KMS-11 (cell line): ENCODE data around the gene CNPY2.
"Not testable (repeated sequence)": the region's sequence is repeated elsewhere in the genome, so short reads cannot be mapped to it uniquely, and the experiment has no call there.

Source experiments
- H2AFZ ChIP-seq: fragments of 200-600 bp; sonication (generic); 2 replicates; pipeline ENCODE4 v1.6.1; 2016; ENCODE audit warnings: antibody characterized with exemption, mixed run types, low read depth
- H3K27ac ChIP-seq: fragments of 200-600 bp; sonication (generic); 2 replicates; pipeline ENCODE4 v1.6.1; 2016; ENCODE audit warnings: mild to moderate bottlenecking, mixed run types
- H3K27me3 ChIP-seq: fragments of 200-600 bp; sonication (generic); 2 replicates; pipeline ENCODE4 v1.6.1; 2017; ENCODE audit warnings: mild to moderate bottlenecking, low read depth, mixed run types, moderate library complexity; ENCODE audit not compliant: insufficient read depth
- H3K36me3 ChIP-seq: fragments of 200-600 bp; sonication (generic); 2 replicates; pipeline ENCODE4 v1.6.1; 2017; ENCODE audit warnings: mild to moderate bottlenecking, mixed run types; ENCODE audit not compliant: insufficient read depth
- H3K4me1 ChIP-seq: fragments of 200-600 bp; sonication (generic); 2 replicates; pipeline ENCODE4 v1.6.1; 2016; ENCODE audit warnings: mild to moderate bottlenecking, low read depth, mixed run types; ENCODE audit not compliant: poor library complexity, severe bottlenecking
- H3K4me2 ChIP-seq: fragments of 200-600 bp; sonication (generic); 2 replicates; pipeline ENCODE4 v1.7.0; 2016; ENCODE audit warnings: mild to moderate bottlenecking, mixed run types
- H3K4me3 ChIP-seq: fragments of 200-600 bp; sonication (generic); IDR thresholded peaks from 2 replicates; pipeline ENCODE4 v1.6.1; 2017; ENCODE audit warnings: low read depth, low read length, mixed read lengths; ENCODE audit not compliant: insufficient read depth
- H3K79me2 ChIP-seq: fragments of 200-600 bp; sonication (generic); 2 replicates; pipeline ENCODE4 v1.6.1; 2016; ENCODE audit warnings: low read depth, mixed run types; ENCODE audit not compliant: insufficient read depth
- H3K9ac ChIP-seq: fragments of 200-600 bp; sonication (generic); 2 replicates; pipeline ENCODE4 v1.6.1; 2016; ENCODE audit warnings: mild to moderate bottlenecking, mixed run types
- H4K20me1 ChIP-seq: fragments of 200-600 bp; sonication (generic); 2 replicates; pipeline ENCODE4 v1.6.1; 2016; ENCODE audit warnings: mild to moderate bottlenecking, mixed run types; ENCODE audit not compliant: insufficient read depth
- TF ChIP-seq, protein P1 (sequence below): fragments of 200-600 bp; sonication (generic); conservative IDR thresholded peaks from 2 replicates; pipeline ENCODE4 v1.6.1; 2017; ENCODE audit warnings: low read depth, mild to moderate bottlenecking, antibody characterized with exemption, low read length, moderate library complexity, mixed read lengths

Gene CNPY2

DNA sequence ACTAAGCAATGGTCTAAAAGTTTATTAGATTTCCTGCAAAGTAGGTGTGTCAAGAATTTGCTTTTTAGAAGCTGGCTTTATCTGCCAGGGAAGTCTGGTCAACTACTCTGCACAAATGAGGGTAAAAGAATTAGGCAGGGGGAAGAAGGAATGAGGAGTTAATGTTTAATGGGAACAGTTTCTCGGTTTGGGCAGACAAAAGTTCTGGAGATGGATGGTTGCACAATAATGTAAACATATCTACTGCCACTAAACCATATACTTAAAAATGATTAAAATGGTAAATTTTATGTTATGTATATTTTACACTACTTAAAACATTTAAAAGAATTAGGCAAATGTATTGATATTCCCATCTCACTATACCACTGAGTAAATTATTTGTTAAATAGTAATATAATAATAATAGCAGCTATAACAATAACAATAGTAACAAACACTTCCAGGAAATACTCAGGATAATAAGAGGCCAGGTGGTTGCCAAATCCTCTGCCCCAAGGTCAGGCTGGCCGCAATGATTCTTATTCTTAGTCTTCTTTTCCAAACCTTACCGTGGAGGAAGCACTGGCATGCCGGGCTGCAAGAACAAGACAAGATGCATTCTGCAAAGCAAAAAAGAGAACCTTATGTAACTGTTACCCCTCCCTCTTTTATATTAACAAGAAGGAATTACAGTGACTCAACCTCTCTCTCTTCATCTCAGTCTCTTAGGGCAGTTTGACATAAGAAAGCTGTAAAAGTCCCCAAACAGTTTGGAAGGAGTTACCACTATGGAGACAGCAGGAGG, 29.6 kb downstream of the CNPY2 start:
- Histone ChIP-seq H3K27me3 (no peaks in the 10 kb centered on the region), H3K4me3 (no peak overlapping the region), H3K4me2 (no peak overlapping the region), H3K4me1 (peaks cover 22% of the 10 kb centered on the region), H4K20me1 (0 out of 2 replicates have a peak, but pooled peaks cover 6% of the 10 kb centered on the region), H3K36me3 (peaks cover 44% of the 10 kb centered on the region; the same call in 1 of the 2 replicates), H3K27ac (no peak overlapping the region; the same call in 1 of the 2 replicates), H3K79me2 (peaks cover 47% of the 10 kb centered on the region), H3K9ac (no peak overlapping the region), H2AFZ (no peak overlapping the region)
- TF ChIP-seq, protein P1, sequence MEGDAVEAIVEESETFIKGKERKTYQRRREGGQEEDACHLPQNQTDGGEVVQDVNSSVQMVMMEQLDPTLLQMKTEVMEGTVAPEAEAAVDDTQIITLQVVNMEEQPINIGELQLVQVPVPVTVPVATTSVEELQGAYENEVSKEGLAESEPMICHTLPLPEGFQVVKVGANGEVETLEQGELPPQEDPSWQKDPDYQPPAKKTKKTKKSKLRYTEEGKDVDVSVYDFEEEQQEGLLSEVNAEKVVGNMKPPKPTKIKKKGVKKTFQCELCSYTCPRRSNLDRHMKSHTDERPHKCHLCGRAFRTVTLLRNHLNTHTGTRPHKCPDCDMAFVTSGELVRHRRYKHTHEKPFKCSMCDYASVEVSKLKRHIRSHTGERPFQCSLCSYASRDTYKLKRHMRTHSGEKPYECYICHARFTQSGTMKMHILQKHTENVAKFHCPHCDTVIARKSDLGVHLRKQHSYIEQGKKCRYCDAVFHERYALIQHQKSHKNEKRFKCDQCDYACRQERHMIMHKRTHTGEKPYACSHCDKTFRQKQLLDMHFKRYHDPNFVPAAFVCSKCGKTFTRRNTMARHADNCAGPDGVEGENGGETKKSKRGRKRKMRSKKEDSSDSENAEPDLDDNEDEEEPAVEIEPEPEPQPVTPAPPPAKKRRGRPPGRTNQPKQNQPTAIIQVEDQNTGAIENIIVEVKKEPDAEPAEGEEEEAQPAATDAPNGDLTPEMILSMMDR, result no peak

DNA sequence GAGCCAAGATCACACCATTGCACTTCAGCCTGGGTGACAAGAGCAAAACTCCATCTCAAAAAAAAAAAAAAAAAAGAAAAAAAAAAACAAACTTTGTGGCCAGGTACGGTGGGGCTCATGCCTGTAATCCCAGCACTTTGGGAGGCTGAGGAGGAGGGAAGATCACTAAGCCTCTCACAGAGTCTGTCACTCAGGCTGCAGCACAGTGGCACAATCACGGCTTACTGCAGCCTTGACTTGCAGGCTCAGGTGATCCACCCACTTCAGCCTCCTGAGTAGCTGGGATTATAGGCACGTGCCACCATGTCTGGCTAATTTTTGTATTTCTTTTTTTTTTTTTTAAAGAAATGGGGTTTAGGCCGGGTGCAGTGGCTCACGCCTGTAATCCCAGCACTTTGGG, 31.5 kb downstream of the CNPY2 start:
- not testable (repeated sequence) for H3K4me3 ChIP-seq, H2AFZ ChIP-seq, H3K27ac ChIP-seq, H3K9ac ChIP-seq, H3K4me2 ChIP-seq, H4K20me1 ChIP-seq, H3K27me3 ChIP-seq
- Histone ChIP-seq H3K36me3 (peaks cover 40% of the 10 kb centered on the region; the same call in 1 of the 2 replicates), H3K79me2 (peaks cover 27% of the 10 kb centered on the region; the same call in 1 of the 2 replicates), H3K4me1 (peaks cover 15% of the 10 kb centered on the region)

DNA sequence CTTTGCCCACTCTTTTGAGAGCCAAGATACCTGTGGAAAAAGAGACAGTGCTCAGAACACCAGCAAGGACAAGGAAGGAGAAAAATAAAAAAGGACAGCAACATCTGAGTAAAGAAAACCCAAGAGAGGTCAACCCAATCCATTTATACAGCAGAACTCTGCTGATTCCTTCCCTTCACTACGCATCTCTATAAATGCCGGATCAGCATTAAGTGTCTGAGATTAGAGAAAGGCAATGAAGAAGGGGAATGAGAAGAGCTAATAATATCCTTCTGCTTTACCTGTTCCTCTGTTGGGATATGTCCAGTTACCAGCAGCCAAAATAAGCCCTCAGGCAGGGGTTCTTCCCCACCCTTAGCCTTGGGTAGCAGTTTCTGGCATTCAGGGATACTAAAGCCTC, 33.2 kb downstream of the CNPY2 start:
- H2AFZ ChIP-seq, result no peak overlapping the region
- H3K4me3 ChIP-seq, result no peak overlapping the region
- H3K4me1 ChIP-seq, result peaks cover 2% of the 10 kb centered on the region
- H3K36me3 ChIP-seq, result peaks cover 55% of the 10 kb centered on the region; the same call in 1 of the 2 replicates
- 0 out of 2 replicates have a peak, but pooled peaks cover 6% of the 10 kb centered on the region for H4K20me1 ChIP-seq
- no peaks in the 10 kb centered on the region for H3K27me3 ChIP-seq
- H3K4me2 ChIP-seq, result no peak overlapping the region
- H3K79me2 ChIP-seq, result peaks cover 16% of the 10 kb centered on the region; the same call in 1 of the 2 replicates
- no peak overlapping the region for H3K9ac ChIP-seq
- TF ChIP-seq, protein P1, result no peak
- no peak overlapping the region for H3K27ac ChIP-seq

DNA sequence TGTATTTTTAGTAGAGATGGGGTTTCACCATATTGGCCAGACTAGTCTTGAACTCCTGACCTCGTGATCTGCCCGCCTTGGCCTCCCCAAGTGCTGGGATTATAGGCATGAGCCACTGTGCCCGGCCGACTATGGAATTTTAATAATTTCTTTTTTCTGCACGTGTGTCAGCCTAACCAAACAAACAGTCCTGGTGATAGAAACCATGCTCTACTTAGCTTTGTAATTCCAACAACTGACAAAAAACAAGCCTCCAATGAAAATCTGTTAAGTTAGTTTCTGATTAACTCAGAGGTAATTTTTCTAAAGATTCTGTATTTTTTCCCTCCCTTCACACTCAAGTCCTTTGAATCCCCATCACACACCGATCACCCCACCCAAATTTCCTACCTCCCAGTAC, 33.8 kb downstream of the CNPY2 start:
- no peak overlapping the region for H3K4me3 ChIP-seq
- H3K4me1 ChIP-seq, result no peaks in the 10 kb centered on the region
- no peak overlapping the region for H3K4me2 ChIP-seq
- H3K36me3 ChIP-seq, result peaks cover 56% of the 10 kb centered on the region; the same call in 1 of the 2 replicates
- no peaks in the 10 kb centered on the region for H3K27me3 ChIP-seq
- no peak overlapping the region for H3K27ac ChIP-seq
- 0 out of 2 replicates have a peak, but pooled peaks cover 6% of the 10 kb centered on the region for H4K20me1 ChIP-seq
- H3K79me2 ChIP-seq, result peaks cover 14% of the 10 kb centered on the region; the same call in 1 of the 2 replicates
- H2AFZ ChIP-seq, result no peak overlapping the region
- TF ChIP-seq, protein P1, result no peak
- no peak overlapping the region for H3K9ac ChIP-seq

DNA sequence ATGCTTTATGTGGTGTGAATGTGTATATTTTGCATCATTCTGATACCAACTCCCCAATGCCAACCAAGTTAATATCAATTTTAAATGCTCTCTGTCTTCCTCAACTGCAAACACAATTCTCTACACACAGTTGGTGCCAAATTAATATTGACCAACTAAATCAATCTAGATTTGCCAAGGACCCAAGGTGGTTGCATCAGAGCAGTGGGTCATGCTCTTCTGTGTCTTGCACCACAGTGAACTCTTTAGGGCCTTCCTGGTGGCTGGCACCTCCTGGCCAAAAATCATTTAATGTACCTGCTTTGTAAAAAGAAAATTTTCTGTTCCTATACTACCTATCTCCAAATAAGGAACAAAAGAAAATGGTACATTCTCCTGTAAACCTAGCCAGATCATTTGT, 34.9 kb downstream of the CNPY2 start:
- no peaks in the 10 kb centered on the region for H3K27me3 ChIP-seq
- TF ChIP-seq, protein P1, result no peak
- H3K4me3 ChIP-seq, result no peak overlapping the region
- H3K4me2 ChIP-seq, result no peak overlapping the region
- no peak overlapping the region for H3K27ac ChIP-seq
- no peak overlapping the region for H2AFZ ChIP-seq
- H3K9ac ChIP-seq, result no peak overlapping the region
- H3K36me3 ChIP-seq, result peaks cover 51% of the 10 kb centered on the region; the same call in 1 of the 2 replicates
- H4K20me1 ChIP-seq, result no peaks in the 10 kb centered on the region
- no peaks in the 10 kb centered on the region for H3K4me1 ChIP-seq
- peaks cover 12% of the 10 kb centered on the region; the same call in 1 of the 2 replicates for H3K79me2 ChIP-seq
